Ectodermal cell (in vitro differentiated cells): ENCODE measurements around the gene TFDP1.

Experiments used
- H3K27ac ChIP-seq: 2 replicates; pipeline ENCODE4 v1.7.0; 2013; ENCODE audit warnings: mild to moderate bottlenecking, low read depth, low read length; ENCODE audit not compliant: insufficient read depth, poor library complexity, severe bottlenecking
- H3K27me3 ChIP-seq: 2 replicates; pipeline ENCODE4 v1.7.0; 2013; ENCODE audit warnings: mild to moderate bottlenecking, low read length; ENCODE audit not compliant: insufficient read depth, control insufficient read depth, poor library complexity, severe bottlenecking
- H3K36me3 ChIP-seq: one replicate; pipeline ENCODE4 v1.7.0; 2013; ENCODE audit warnings: low read length; ENCODE audit not compliant: control insufficient read depth, insufficient read depth
- H3K4me1 ChIP-seq: one replicate; pipeline ENCODE4 v1.7.0; 2013; ENCODE audit warnings: low read length; ENCODE audit not compliant: control insufficient read depth, insufficient read depth
- H3K4me3 ChIP-seq: 2 replicates; pipeline ENCODE4 v1.7.0; 2013; ENCODE audit warnings: low read depth, low read length, control low read depth; ENCODE audit not compliant: insufficient read depth
- H3K9me3 ChIP-seq: 2 replicates; pipeline ENCODE4 v1.7.0; 2013; ENCODE audit warnings: mild to moderate bottlenecking, low read length, moderate library complexity; ENCODE audit not compliant: control insufficient read depth
- WGBS, 2 experiments: methylation state at CpG; one replicate each; pipeline ENCODE4 v1.1.7; 2013; ENCODE audit warnings: missing lambda C conversion rate in 2 of 2; 5-methylcytosine and 5-hydroxymethylcytosine counted together

TFDP1 gene

GRCh38 chr13:113567681-113568080 is 16.9 kb upstream of the TFDP1 start:
- no peaks in the 10 kb centered on the region for H3K9me3 ChIP-seq
- H3K36me3 ChIP-seq, result no peaks in the 10 kb centered on the region
- WGBS, 2 experiments, result 98 to 99% methylated on average over 4 of the region's 4 CpGs
- no peak overlapping the region for H3K27ac ChIP-seq
- no peaks in the 10 kb centered on the region for H3K27me3 ChIP-seq
- H3K4me3 ChIP-seq, result no peak overlapping the region
- H3K4me1 ChIP-seq, result no peaks in the 10 kb centered on the region

GRCh38 chr13:113573065-113573464 is 11.5 kb upstream of the TFDP1 start:
- H3K36me3 ChIP-seq, result no peaks in the 10 kb centered on the region
- no peaks in the 10 kb centered on the region for H3K27me3 ChIP-seq
- H3K4me1 ChIP-seq, result no peaks in the 10 kb centered on the region
- 90 to 93% methylated on average over 3 of the region's 3 CpGs for WGBS, 2 experiments
- no peak overlapping the region for H3K27ac ChIP-seq
- H3K9me3 ChIP-seq, result peaks cover 2% of the 10 kb centered on the region
- no peak overlapping the region for H3K4me3 ChIP-seq

- H3K27me3 ChIP-seq, result no peaks in the 10 kb centered on the region
- H3K36me3 ChIP-seq, result no peaks in the 10 kb centered on the region
- no peak overlapping the region for H3K27ac ChIP-seq
- peaks cover 2% of the 10 kb centered on the region for H3K9me3 ChIP-seq
- H3K4me1 ChIP-seq, result no peaks in the 10 kb centered on the region
- no peak overlapping the region for H3K4me3 ChIP-seq
- WGBS, 2 experiments, result 68 to 94% methylated on average over 2 to 3 of the region's 3 CpGs
Observed at GRCh38 chr13:113576597-113576996, 8.0 kb upstream of the TFDP1 start.

- H3K27me3 ChIP-seq, result no peaks in the 10 kb centered on the region
- peaks cover 2% of the 10 kb centered on the region for H3K9me3 ChIP-seq
- H3K36me3 ChIP-seq, result no peaks in the 10 kb centered on the region
- no peaks in the 10 kb centered on the region for H3K4me1 ChIP-seq
- H3K4me3 ChIP-seq, result no peak overlapping the region
- 84 to 91% methylated on average over 2 of the region's 2 CpGs for WGBS, 2 experiments
- no peak overlapping the region for H3K27ac ChIP-seq
Observed at GRCh38 chr13:113577881-113578435, 6.6 kb upstream of the TFDP1 start.

- 90 to 93% methylated on average over 8 of the region's 8 CpGs for WGBS, 2 experiments
- Histone ChIP-seq H3K36me3 (no peaks in the 10 kb centered on the region), H3K9me3 (no peaks in the 10 kb centered on the region), H3K4me1 (no peaks in the 10 kb centered on the region), H3K27ac (no peak overlapping the region), H3K27me3 (no peaks in the 10 kb centered on the region), H3K4me3 (no peak overlapping the region)
Observed at GRCh38 chr13:113579686-113580085, 4.9 kb upstream of the TFDP1 start.

GRCh38 chr13:113581871-113582270 is 2.7 kb upstream of the TFDP1 start:
- Histone ChIP-seq H3K4me3 (no peak overlapping the region), H3K36me3 (peaks cover 7% of the 10 kb centered on the region), H3K9me3 (no peaks in the 10 kb centered on the region), H3K27me3 (no peaks in the 10 kb centered on the region), H3K27ac (no peak overlapping the region), H3K4me1 (peaks cover 10% of the 10 kb centered on the region)
- 91 to 94% methylated on average over 6 of the region's 6 CpGs for WGBS, 2 experiments

- Histone ChIP-seq H3K27me3 (no peaks in the 10 kb centered on the region), H3K4me1 (peaks cover 10% of the 10 kb centered on the region)
- 94% methylated on average over 38 of the region's 38 CpGs for WGBS, 2 experiments
Observed at GRCh38 chr13:113582841-113583631, 1.5 kb upstream of the TFDP1 start.

GRCh38 chr13:113584870-113585671 is 518 bp downstream of the TFDP1 start:
- H3K9me3 ChIP-seq, result no peaks in the 10 kb centered on the region
- no peak overlapping the region for H3K27ac ChIP-seq
- no peaks in the 10 kb centered on the region for H3K27me3 ChIP-seq
- H3K4me3 ChIP-seq, result peak overlapping the region; percentile 68
- H3K4me1 ChIP-seq, result peaks cover 10% of the 10 kb centered on the region
- WGBS, 2 experiments, result 0 to 1% methylated on average over 104 to 105 of the region's 105 CpGs
- H3K36me3 ChIP-seq, result peaks cover 8% of the 10 kb centered on the region

More at GRCh38 chr13:113582841-113583631, 1.5 kb upstream of the TFDP1 start:
- no peak overlapping the region for H3K4me3 ChIP-seq
- no peak overlapping the region for H3K27ac ChIP-seq
- peaks cover 8% of the 10 kb centered on the region for H3K36me3 ChIP-seq
- no peaks in the 10 kb centered on the region for H3K9me3 ChIP-seq

- Histone ChIP-seq H3K4me3 (peak overlapping the region; percentile 68), H3K4me1 (peaks cover 10% of the 10 kb centered on the region), H3K36me3 (peaks cover 8% of the 10 kb centered on the region), H3K27me3 (no peaks in the 10 kb centered on the region), H3K9me3 (no peaks in the 10 kb centered on the region), H3K27ac (no peak overlapping the region)
- 88% methylated on average over 9 of the region's 9 CpGs for WGBS, 2 experiments
Observed at GRCh38 chr13:113585896-113586295, 1.3 kb downstream of the TFDP1 start.
